Pons (tissue), 1 donor: ENCODE results near the gene EXD3.
"Not testable (repeated sequence)": the region's sequence is repeated elsewhere in the genome, so short reads cannot be mapped to it uniquely, and the experiment has no call there.

ENCODE experiments used
- DNase-seq: peaks from one replicate; pipeline ENCODE4 v3.0.0-alpha.2; 2016; ENCODE audit warnings: low spot score

The EXD3 gene

GRCh38 chr9:137272241-137273094, 150.5 kb downstream of the EXD3 start:
- no peak for DNase-seq

GRCh38 chr9:137271696-137272076, 151.3 kb downstream of the EXD3 start:
- DNase-seq: no peak

GRCh38 chr9:137270929-137271695, 151.8 kb downstream of the EXD3 start:
- no peak for DNase-seq

- no peak for DNase-seq
Observed at GRCh38 chr9:137269231-137269772, 153.7 kb downstream of the EXD3 start.

GRCh38 chr9:137268538-137269201, 154.3 kb downstream of the EXD3 start:
- DNase-seq: no peak

- DNase-seq: no peak
Observed at GRCh38 chr9:137267933-137268355, 155.0 kb downstream of the EXD3 start.

GRCh38 chr9:137266585-137267453, 156.1 kb downstream of the EXD3 start:
- DNase-seq: no peak

GRCh38 chr9:137266162-137266527, 156.8 kb downstream of the EXD3 start:
- no peak for DNase-seq

GRCh38 chr9:137265496-137266161, 157.3 kb downstream of the EXD3 start:
- DNase-seq: no peak

- DNase-seq: no peak
Observed at GRCh38 chr9:137264067-137264466, 158.9 kb downstream of the EXD3 start.

GRCh38 chr9:137263506-137263905, 159.5 kb downstream of the EXD3 start:
- no peak for DNase-seq

- DNase-seq: no peak
Observed at GRCh38 chr9:137262909-137263285, 160.1 kb downstream of the EXD3 start.

GRCh38 chr9:137262173-137262908, 160.6 kb downstream of the EXD3 start:
- DNase-seq: not testable (repeated sequence)
